ENCODE data around the gene CCDC86. TPM values are rescaled to one million over a fixed set of nuclear protein-coding genes. Genes with fewer than 3 reads are reported as not detected.

The CCDC86 gene
- total RNA-seq, 2 donors from 2014 or later = 16.4 to 23.9 TPM

- DNase-seq = no peak
- Mint-ChIP-seq H3K36me3 (ENCODE audit: insufficient read depth in 2 of 2) (no peaks in the 10 kb centered on the region), H3K9me3 (no peaks in the 10 kb centered on the region), H3K27me3 (ENCODE audit: low read depth) (no peaks in the 10 kb centered on the region), H3K27ac (no peak overlapping the region), H3K4me1 (ENCODE audit: low read depth) (peaks cover 19% of the 10 kb centered on the region), H3K4me3 (no peak overlapping the region)
- no peak for ATAC-seq (replicated peaks in 1 of 2)
Observed at GRCh38 chr11:60859616-60860250, 17.8 kb downstream of the CCDC86 start.

GRCh38 chr11:60860943-60861342 lies 19.0 kb downstream of the CCDC86 start:
- no peaks in the 10 kb centered on the region for H3K36me3 Mint-ChIP-seq (ENCODE audit: insufficient read depth in 2 of 2)
- no peaks in the 10 kb centered on the region for H3K27me3 Mint-ChIP-seq (ENCODE audit: low read depth)
- H3K4me1 Mint-ChIP-seq (ENCODE audit: low read depth) = peaks cover 19% of the 10 kb centered on the region
- DNase-seq = no peak
- no peaks in the 10 kb centered on the region for H3K9me3 Mint-ChIP-seq
- no peak overlapping the region for H3K4me3 Mint-ChIP-seq
- ATAC-seq (replicated peaks in 1 of 2) = no peak
- H3K27ac Mint-ChIP-seq = no peak overlapping the region

GRCh38 chr11:60862171-60862570 lies 20.3 kb downstream of the CCDC86 start:
- H3K4me1 Mint-ChIP-seq (ENCODE audit: low read depth) = peaks cover 19% of the 10 kb centered on the region

GRCh38 chr11:60863550-60864521 lies 21.9 kb downstream of the CCDC86 start:
- no peak overlapping the region for H3K27ac Mint-ChIP-seq

More at GRCh38 chr11:60862171-60862570, 20.3 kb downstream of the CCDC86 start:
- no peak for ATAC-seq (replicated peaks in 1 of 2)
- Mint-ChIP-seq H3K36me3 (ENCODE audit: insufficient read depth in 2 of 2) (no peaks in the 10 kb centered on the region), H3K27me3 (ENCODE audit: low read depth) (no peaks in the 10 kb centered on the region), H3K9me3 (no peaks in the 10 kb centered on the region), H3K27ac (no peak overlapping the region), H3K4me3 (no peak overlapping the region)
- DNase-seq = no peak

GRCh38 chr11:60864856-60865513 lies 23.1 kb downstream of the CCDC86 start:
- no peaks in the 10 kb centered on the region for H3K36me3 Mint-ChIP-seq (ENCODE audit: insufficient read depth in 2 of 2)
- no peak for ATAC-seq (replicated peaks in 1 of 2)

More at GRCh38 chr11:60863550-60864521, 21.9 kb downstream of the CCDC86 start:
- DNase-seq (no peak), ATAC-seq (replicated peaks in 1 of 2) (no peak)
- Mint-ChIP-seq H3K36me3 (ENCODE audit: insufficient read depth in 2 of 2) (no peaks in the 10 kb centered on the region), H3K27me3 (ENCODE audit: low read depth) (no peaks in the 10 kb centered on the region), H3K4me3 (no peak overlapping the region), H3K4me1 (ENCODE audit: low read depth) (peaks cover 6% of the 10 kb centered on the region), H3K9me3 (no peaks in the 10 kb centered on the region)

GRCh38 chr11:60866911-60867870 lies 25.3 kb downstream of the CCDC86 start, which contains the start of gene ZP1:
Gene ZP1 (plus strand): TSS chr11:60867542. CDS start chr11:60867562, 20 bp downstream.
- Mint-ChIP-seq H3K27ac (no peak within 1 kb of the TSS), H3K4me1 (ENCODE audit: low read depth) (peaks cover 14% of the 10 kb centered on the region)
- DNase-seq = no peak

More at GRCh38 chr11:60864856-60865513, 23.1 kb downstream of the CCDC86 start:
- Mint-ChIP-seq H3K4me3 (no peak overlapping the region), H3K27ac (no peak overlapping the region), H3K4me1 (ENCODE audit: low read depth) (no peaks in the 10 kb centered on the region), H3K27me3 (ENCODE audit: low read depth) (no peaks in the 10 kb centered on the region), H3K9me3 (no peaks in the 10 kb centered on the region)
- DNase-seq = no peak

GRCh38 chr11:60867871-60868681 lies 26.2 kb downstream of the CCDC86 start:
- no peak overlapping the region for H3K27ac Mint-ChIP-seq
- no peak overlapping the region for H3K4me3 Mint-ChIP-seq
- peaks cover 17% of the 10 kb centered on the region for H3K4me1 Mint-ChIP-seq (ENCODE audit: low read depth)
- no peak for DNase-seq
- H3K36me3 Mint-ChIP-seq (ENCODE audit: insufficient read depth in 2 of 2) = no peaks in the 10 kb centered on the region
- H3K9me3 Mint-ChIP-seq = no peaks in the 10 kb centered on the region
- ATAC-seq (replicated peaks in 1 of 2) = no peak
- no peaks in the 10 kb centered on the region for H3K27me3 Mint-ChIP-seq (ENCODE audit: low read depth)

More at GRCh38 chr11:60866911-60867870, 25.3 kb downstream of the CCDC86 start, which contains the start of gene ZP1:
- no peaks in the 10 kb centered on the region for H3K27me3 Mint-ChIP-seq (ENCODE audit: low read depth)
- ATAC-seq (replicated peaks in 1 of 2) = no peak
- no peaks in the 10 kb centered on the region for H3K9me3 Mint-ChIP-seq
- H3K36me3 Mint-ChIP-seq (ENCODE audit: insufficient read depth in 2 of 2) = no peaks in the 10 kb centered on the region
- H3K4me3 Mint-ChIP-seq = no peak within 1 kb of the TSS

- Mint-ChIP-seq H3K36me3 (ENCODE audit: insufficient read depth in 2 of 2) (no peaks in the 10 kb centered on the region), H3K4me1 (ENCODE audit: low read depth) (peaks cover 23% of the 10 kb centered on the region), H3K4me3 (no peak overlapping the region), H3K27ac (no peak overlapping the region), H3K9me3 (no peaks in the 10 kb centered on the region), H3K27me3 (ENCODE audit: low read depth) (no peaks in the 10 kb centered on the region)
- no peak for DNase-seq
- ATAC-seq (replicated peaks in 1 of 2) = no peak
Observed at GRCh38 chr11:60868682-60869450, 27.0 kb downstream of the CCDC86 start.

- Mint-ChIP-seq H3K27me3 (ENCODE audit: low read depth) (no peaks in the 10 kb centered on the region), H3K36me3 (ENCODE audit: insufficient read depth in 2 of 2) (no peaks in the 10 kb centered on the region), H3K4me1 (ENCODE audit: low read depth) (peaks cover 27% of the 10 kb centered on the region), H3K4me3 (no peak overlapping the region), H3K27ac (no peak overlapping the region), H3K9me3 (no peaks in the 10 kb centered on the region)
- DNase-seq (no peak), ATAC-seq (replicated peaks in 1 of 2) (no peak)
Observed at GRCh38 chr11:60869451-60869825, 27.5 kb downstream of the CCDC86 start.

- no peaks in the 10 kb centered on the region for H3K27me3 Mint-ChIP-seq (ENCODE audit: low read depth)
- no peaks in the 10 kb centered on the region for H3K36me3 Mint-ChIP-seq (ENCODE audit: insufficient read depth in 2 of 2)
- peaks cover 28% of the 10 kb centered on the region for H3K4me1 Mint-ChIP-seq (ENCODE audit: low read depth)
- H3K4me3 Mint-ChIP-seq = no peak overlapping the region
- H3K27ac Mint-ChIP-seq = no peak overlapping the region
- no peaks in the 10 kb centered on the region for H3K9me3 Mint-ChIP-seq
- DNase-seq (no peak), ATAC-seq (replicated peaks in 1 of 2) (no peak)
Observed at GRCh38 chr11:60870276-60870675, 28.4 kb downstream of the CCDC86 start.

GRCh38 chr11:60870733-60871377 lies 28.9 kb downstream of the CCDC86 start:
- DNase-seq (no peak), ATAC-seq (replicated peaks in 1 of 2) (peak; percentile 12 to 14)
- Mint-ChIP-seq H3K36me3 (ENCODE audit: insufficient read depth in 2 of 2) (no peaks in the 10 kb centered on the region), H3K4me1 (ENCODE audit: low read depth) (peaks cover 28% of the 10 kb centered on the region), H3K9me3 (no peaks in the 10 kb centered on the region), H3K27me3 (ENCODE audit: low read depth) (no peaks in the 10 kb centered on the region), H3K4me3 (no peak overlapping the region), H3K27ac (peak overlapping the region; percentile 51)

Measured in activated T-cell treated with anti-CD3 and anti-CD28 coated beads, Interleukin-2, amount 50 U/mL, for 72 hours (primary cell).